GM23338 (cell line): ENCODE measurements around the gene SLC22A4. TPM values are rescaled to one million over a fixed set of nuclear protein-coding genes. Genes with fewer than 3 reads are reported as not detected.

Source experiments
- ATAC-seq: fragments of 200-7000 bp; cut with Tn5 transposase; 3 replicates; pipeline ENCODE4 v1.9.1; 2020
- DNase-seq: peaks from one replicate; pipeline ENCODE4 v3.0.0-alpha.2; 2015; ENCODE audit warnings: low spot score
- H2AFZ ChIP-seq: fragments of 200-600 bp; sonication (generic); 2 replicates; pipeline ENCODE4 v1.8.0; 2016; ENCODE audit warnings: antibody characterized with exemption, mild to moderate bottlenecking, moderate library complexity
- H3F3A ChIP-seq: fragments of 200-600 bp; sonication (generic); replicated peaks from 2 replicates; pipeline ENCODE4 v1.8.0; 2017; ENCODE audit warnings: antibody characterized with exemption, mixed run types, low read depth
- H3K27ac ChIP-seq: fragments of 200-600 bp; sonication (generic); 2 replicates; pipeline ENCODE4 v1.6.1; 2016; ENCODE audit warnings: low read depth
- H3K27me3 ChIP-seq: fragments of 200-600 bp; sonication (generic); 2 replicates; pipeline ENCODE4 v1.8.0; 2016; ENCODE audit warnings: mild to moderate bottlenecking, mixed run types, moderate library complexity; ENCODE audit not compliant: insufficient read depth
- H3K36me3 ChIP-seq: fragments of 200-600 bp; sonication (generic); 2 replicates; pipeline ENCODE4 v1.8.0; 2016; ENCODE audit warnings: mild to moderate bottlenecking; ENCODE audit not compliant: insufficient read depth
- H3K4me1 ChIP-seq: fragments of 200-600 bp; sonication (generic); 2 replicates; pipeline ENCODE4 v1.8.0; 2016; ENCODE audit warnings: mild to moderate bottlenecking, moderate library complexity; ENCODE audit not compliant: insufficient read depth
- H3K4me2 ChIP-seq: fragments of 200-600 bp; sonication (generic); 2 replicates; pipeline ENCODE4 v1.7.1; 2017; ENCODE audit warnings: mixed run types
- H3K4me3 ChIP-seq: fragments of 200-600 bp; sonication (generic); 2 replicates; pipeline ENCODE4 v1.6.1; 2016; ENCODE audit warnings: mixed run types
- H3K79me2 ChIP-seq: fragments of 200-600 bp; sonication (generic); replicated peaks from 2 replicates; pipeline ENCODE4 v1.8.0; 2017; ENCODE audit warnings: mild to moderate bottlenecking; ENCODE audit not compliant: insufficient read depth
- H3K9me2 ChIP-seq: fragments of 200-600 bp; sonication (generic); 2 replicates; pipeline ENCODE4 v1.8.0; 2017; ENCODE audit not compliant: insufficient read depth
- H4K20me1 ChIP-seq: fragments of 200-600 bp; sonication (generic); replicated peaks from 2 replicates; pipeline ENCODE4 v1.8.0; 2017; ENCODE audit warnings: mild to moderate bottlenecking; ENCODE audit not compliant: insufficient read depth
- H3K27ac Mint-ChIP-seq: 2 replicates; pipeline ENCODE4 v1.8.0; 2020; ENCODE audit warnings: inconsistent platforms, mild to moderate bottlenecking, moderate library complexity, mixed read lengths
- H3K27me3 Mint-ChIP-seq: 3 replicates; pipeline ENCODE4 v1.8.0; 2022; ENCODE audit warnings: low read depth, mild to moderate bottlenecking, moderate library complexity, mixed read lengths, inconsistent platforms; ENCODE audit not compliant: insufficient read depth, poor library complexity
- H3K36me3 Mint-ChIP-seq: 3 replicates; pipeline ENCODE4 v1.8.0; 2021; ENCODE audit warnings: low read depth, mild to moderate bottlenecking, inconsistent platforms, moderate library complexity, mixed read lengths
- H3K4me1 Mint-ChIP-seq: 3 replicates; pipeline ENCODE4 v1.8.0; 2020; ENCODE audit warnings: mild to moderate bottlenecking, inconsistent platforms, mixed read lengths
- H3K4me3 Mint-ChIP-seq: 3 replicates; pipeline ENCODE4 v1.8.0; 2021; ENCODE audit warnings: moderate library complexity, mild to moderate bottlenecking, inconsistent platforms, mixed read lengths
- H3K9me3 Mint-ChIP-seq: 3 replicates; pipeline ENCODE4 v1.8.0; 2020; ENCODE audit warnings: moderate library complexity, mild to moderate bottlenecking, inconsistent platforms, mixed read lengths
- CREB1 ChIP-seq: fragments of 250-450 bp; sonication (Bioruptor Pico); IDR thresholded peaks from 2 replicates; pipeline ENCODE4 v1.5.0; 2020; ENCODE audit warnings: low read depth, mild to moderate bottlenecking, moderate library complexity
- CTCF ChIP-seq, 2 experiments: fragments of 200-600 bp in 1 of 2; sonication (generic) in 1 of 2; conservative IDR thresholded peaks; 2 replicates each; pipeline versions ENCODE4 v1.5.1 to v1.6.1; 2016 to 2017; ENCODE audit warnings: antibody characterized with exemption in 2 of 2, low read depth in 2 of 2, mild to moderate bottlenecking in 2 of 2, moderate library complexity in 1 of 2
- ETS1 ChIP-seq: IDR thresholded peaks from 2 replicates; pipeline ENCODE4 v1.6.1; 2016; ENCODE audit warnings: antibody characterized with exemption
- EZH2phosphoT487 ChIP-seq: fragments of 200-600 bp; sonication (generic); IDR thresholded peaks from one replicate; pipeline ENCODE4 v1.8.1; 2018; ENCODE audit warnings: antibody characterized with exemption; ENCODE audit not compliant: unreplicated experiment
- JUNB ChIP-seq: IDR thresholded peaks from one replicate; pipeline ENCODE4 v1.6.1; 2016; ENCODE audit warnings: antibody characterized with exemption; ENCODE audit not compliant: unreplicated experiment
- ZNF114 ChIP-seq: fragments of 250-450 bp; sonication (Bioruptor Pico); IDR thresholded peaks from 2 replicates; pipeline ENCODE4 v1.5.0; 2020; ENCODE audit warnings: mild to moderate bottlenecking, moderate library complexity
- ZNF331 ChIP-seq: fragments of 250-450 bp; sonication (Bioruptor Pico); IDR thresholded peaks from 2 replicates; pipeline ENCODE4 v1.5.0; 2020; ENCODE audit warnings: low read depth, mild to moderate bottlenecking, moderate library complexity
- ZNF462 ChIP-seq: fragments of 250-450 bp; sonication (Bioruptor Pico); IDR thresholded peaks from 2 replicates; pipeline ENCODE4 v1.5.0; 2020; ENCODE audit warnings: mild to moderate bottlenecking, moderate library complexity
- polyA plus RNA-seq: library from polyadenylated mRNA; unstranded; fragments of >200 nt; fragmentation: Nextera tagmentation; extraction: Ambion mirVana; gene quantifications from 2 replicates; pipeline ENCODE4 v1.2.1, GENCODE V29; 2016
- total RNA-seq: library from RNA; depleted of rRNA; stranded (reverse); fragments of >200 nt; shearing (Covaris generic); gene quantifications from 2 replicates; pipeline ENCODE4 v1.2.3, GENCODE V29; 2014

The SLC22A4 gene
- total and polyA plus RNA-seq, 2 experiments from 2014 or later: 0.28 to 0.40 TPM

GRCh38 chr5:132377738-132378137 is 83.5 kb downstream of the SLC22A4 start:
- H3K4me3 Mint-ChIP-seq: no peak overlapping the region
- Histone ChIP-seq H3K9me2 (no peaks in the 10 kb centered on the region), H3K36me3 (no peaks in the 10 kb centered on the region), H3K4me2 (no peak overlapping the region), H3K79me2 (no peaks in the 10 kb centered on the region), H3K27me3 (no peaks in the 10 kb centered on the region), H3K27ac (no peak overlapping the region), H3F3A (no peaks in the 10 kb centered on the region), H3K4me1 (no peaks in the 10 kb centered on the region), H4K20me1 (no peaks in the 10 kb centered on the region), H2AFZ (no peak overlapping the region), H3K4me3 (no peak overlapping the region)
- DNase-seq: no peak
- no peak overlapping the region for H3K27ac Mint-ChIP-seq
- no peak for ATAC-seq
- peaks cover 4% of the 10 kb centered on the region for H3K27me3 Mint-ChIP-seq
- H3K9me3 Mint-ChIP-seq: no peaks in the 10 kb centered on the region
- H3K36me3 Mint-ChIP-seq: no peaks in the 10 kb centered on the region
- H3K4me1 Mint-ChIP-seq: no peaks in the 10 kb centered on the region; the same call in 2 of the 3 replicates
- TF ChIP-seq CREB1 (no peak), ZNF462 (CRISPR knock-in tag) (no peak), JUNB (no peak), EZH2phosphoT487 (no peak), ZNF114 (no peak), CTCF (conservative IDR thresholded peaks at IDR 0.05; ENCODE audit: low read depth in 2 of 2) (no peak), ETS1 (no peak), ZNF331 (CRISPR knock-in tag) (no peak)
